ENCODE results near the gene NES.
"Not testable (repeated sequence)": the region's sequence is repeated elsewhere in the genome, so short reads cannot be mapped to it uniquely, and the experiment has no call there.

Gene NES

GRCh38 chr1:156642265-156643048, 34.8 kb downstream of the NES start:
- DNase-seq = no peak

DNA sequence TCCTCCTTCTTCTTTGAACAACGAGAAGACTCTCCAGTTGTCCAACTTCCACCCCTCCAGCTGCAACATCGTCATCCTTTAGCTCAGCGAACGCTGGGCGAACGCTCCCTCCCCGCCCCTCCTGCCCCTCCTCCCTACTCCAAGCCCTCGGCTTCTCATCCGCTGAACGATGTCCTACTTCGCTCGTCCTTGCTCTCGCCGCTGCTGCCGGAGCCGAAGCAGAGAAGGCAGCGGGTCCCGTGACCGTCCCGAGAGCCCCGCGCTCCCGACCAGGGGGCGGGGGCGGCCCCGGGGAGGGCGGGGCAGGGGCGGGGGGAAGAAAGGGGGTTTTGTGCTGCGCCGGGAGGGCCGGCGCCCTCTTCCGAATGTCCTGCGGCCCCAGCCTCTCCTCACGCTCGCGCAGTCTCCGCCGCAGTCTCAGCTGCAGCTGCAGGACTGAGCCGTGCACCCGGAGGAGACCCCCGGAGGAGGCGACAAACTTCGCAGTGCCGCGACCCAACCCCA, 35.4 kb downstream of the NES start, which contains the start of gene BCAN:
Gene BCAN, plus strand, starts transcription at position 357 of the 504 bp plus-strand sequence. CDS start 3,938 bp downstream, outside the sequence.
- DNase-seq = no peak

- DNase-seq = no peak
These were observed 36.1 kb downstream of the NES start for GRCh38 chr1:156640842-156641706.

DNA sequence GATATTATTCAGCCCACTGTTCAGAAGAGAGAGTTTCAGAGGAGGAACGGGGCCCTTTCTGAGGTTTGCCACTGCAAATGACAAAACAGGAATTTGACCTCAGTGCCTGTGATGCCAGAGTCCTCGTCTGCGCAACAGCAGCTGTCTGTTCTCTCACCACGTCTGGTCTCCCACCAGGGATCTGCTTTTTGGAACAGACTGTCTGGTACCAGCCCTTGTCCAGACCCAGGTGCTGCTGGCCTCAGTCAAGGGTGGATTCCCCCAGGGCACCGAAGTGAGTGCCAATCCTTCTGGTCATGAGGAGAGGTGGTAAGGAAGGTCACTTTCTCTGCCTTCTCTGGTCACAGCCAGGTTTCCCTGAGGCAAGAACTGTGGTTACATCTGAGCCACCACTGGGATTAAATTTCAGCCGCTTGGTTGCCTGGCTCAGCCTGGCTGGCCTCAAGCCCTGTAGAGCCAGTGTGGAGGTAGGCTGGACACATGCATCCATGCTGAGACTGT, 37.6 kb downstream of the NES start:
- DNase-seq = no peak

DNA sequence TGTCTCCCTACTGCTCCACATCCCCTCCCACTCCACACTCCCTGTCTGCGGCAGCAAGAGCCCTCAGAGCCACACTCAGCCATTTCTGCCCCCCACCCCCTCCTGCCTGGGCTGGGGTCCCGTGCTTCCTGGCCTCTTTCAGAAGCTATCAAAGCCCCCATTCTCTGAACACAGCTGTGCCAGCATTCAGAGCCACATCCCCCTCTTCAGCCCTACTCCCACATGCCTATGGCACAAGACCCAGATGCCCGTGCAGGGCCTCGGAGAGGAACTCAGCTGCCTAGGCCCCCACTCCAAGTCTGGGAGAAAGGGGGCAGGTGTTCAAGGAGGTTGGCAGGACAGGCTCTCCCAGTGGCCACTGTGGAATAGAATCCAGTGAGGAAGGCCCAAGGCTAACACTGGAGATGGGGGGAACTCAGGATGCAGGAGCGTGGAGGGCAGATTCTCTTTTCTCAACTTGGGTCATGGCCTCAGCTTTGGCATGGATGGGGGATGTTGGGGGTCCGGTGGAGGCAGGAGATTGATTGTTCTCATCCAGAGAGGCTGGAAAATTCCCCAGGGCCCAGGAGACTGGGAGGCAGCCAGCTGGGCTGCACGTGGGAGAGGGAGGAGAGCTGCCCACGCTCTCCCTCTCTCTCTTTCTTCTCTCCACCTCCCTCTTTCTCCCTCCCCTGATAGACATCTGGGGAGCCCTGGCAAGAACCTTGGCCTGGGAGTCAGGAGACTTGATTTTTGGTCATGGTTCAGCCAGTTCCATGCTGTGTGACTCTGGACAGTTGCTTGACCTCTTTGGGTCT, 38.8 kb downstream of the NES start:
- no peak for DNase-seq

DNA sequence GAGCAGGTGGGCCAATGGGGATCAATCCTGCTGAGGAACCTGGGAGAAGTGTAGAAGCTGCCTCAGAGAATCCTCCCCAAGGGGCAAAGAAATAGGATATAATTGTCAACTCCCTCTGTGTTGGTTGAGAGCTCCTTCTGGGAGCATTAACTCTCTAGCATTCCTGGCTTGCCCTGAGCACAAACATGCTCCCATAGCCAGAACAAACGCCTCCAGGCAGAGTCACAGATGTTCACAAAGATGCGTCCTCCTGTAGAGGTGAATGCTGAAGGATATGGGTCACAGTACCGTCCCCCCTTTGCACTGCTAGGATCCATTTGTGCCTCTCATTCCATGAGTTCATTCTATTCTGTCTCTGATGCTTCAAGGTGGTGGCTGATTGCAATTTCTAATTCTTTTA, 44.9 kb downstream of the NES start:
- DNase-seq = no peak

DNA sequence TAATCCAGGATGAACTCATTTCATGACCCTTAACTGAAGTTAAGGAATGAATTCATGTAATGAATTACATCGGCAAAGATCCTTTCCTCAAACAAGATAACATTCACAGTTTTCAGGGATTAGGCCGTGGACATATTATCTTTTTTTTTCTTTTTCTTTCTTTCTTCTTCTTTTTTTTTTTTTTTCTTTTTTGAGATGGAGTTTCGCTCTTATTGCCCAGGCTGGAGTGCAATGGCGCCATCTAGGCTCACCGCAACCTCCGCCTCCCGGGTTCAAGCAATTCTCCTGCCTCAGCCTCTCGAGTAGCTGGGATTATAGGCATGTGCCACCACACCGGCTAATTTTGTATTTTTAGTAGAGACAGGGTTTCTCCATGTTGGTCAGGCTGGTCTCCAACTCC, 46.1 kb downstream of the NES start:
- DNase-seq = not testable (repeated sequence)

- DNase-seq = no peak
These were observed 47.3 kb downstream of the NES start for GRCh38 chr1:156629823-156630449.

GRCh38 chr1:156627313-156627880, 49.8 kb downstream of the NES start:
- DNase-seq = no peak

- DNase-seq = no peak
These were observed 51.1 kb downstream of the NES start for GRCh38 chr1:156626079-156626438.

DNA sequence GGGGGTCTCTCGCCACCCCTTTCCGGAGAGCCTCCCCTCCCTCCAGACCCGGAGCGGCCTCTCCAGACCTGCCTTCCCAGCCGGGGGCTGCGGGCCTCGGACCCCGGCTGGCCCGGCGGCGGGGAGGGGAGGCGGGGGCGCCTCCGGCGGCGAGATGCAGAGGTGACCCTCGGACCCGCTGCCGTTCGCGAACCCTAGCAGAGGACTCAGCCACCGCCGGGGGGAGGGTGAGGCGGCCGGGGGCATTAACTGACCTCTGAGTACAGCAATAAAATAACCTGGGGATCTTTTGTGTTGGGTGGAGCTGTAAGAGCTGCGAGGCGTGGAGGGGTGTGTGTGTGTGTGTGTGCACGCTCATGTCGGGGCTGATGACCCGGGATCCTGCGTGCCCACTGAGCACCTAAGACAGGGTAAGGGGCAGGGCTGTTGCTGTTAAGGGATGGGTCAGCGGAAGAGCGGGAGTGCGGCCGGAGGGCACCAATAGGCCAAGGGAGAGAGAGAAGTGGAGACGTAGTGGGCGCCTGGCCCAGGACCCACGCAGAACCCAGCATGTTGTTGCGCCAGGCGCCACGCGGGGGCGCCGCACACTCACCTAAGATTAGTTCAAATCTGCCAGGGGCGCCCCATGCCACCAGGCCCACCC, 51.6 kb downstream of the NES start:
- peak; percentile 45 for DNase-seq

- DNase-seq = no peak
These were observed 52.3 kb downstream of the NES start for GRCh38 chr1:156624814-156625435.

DNA sequence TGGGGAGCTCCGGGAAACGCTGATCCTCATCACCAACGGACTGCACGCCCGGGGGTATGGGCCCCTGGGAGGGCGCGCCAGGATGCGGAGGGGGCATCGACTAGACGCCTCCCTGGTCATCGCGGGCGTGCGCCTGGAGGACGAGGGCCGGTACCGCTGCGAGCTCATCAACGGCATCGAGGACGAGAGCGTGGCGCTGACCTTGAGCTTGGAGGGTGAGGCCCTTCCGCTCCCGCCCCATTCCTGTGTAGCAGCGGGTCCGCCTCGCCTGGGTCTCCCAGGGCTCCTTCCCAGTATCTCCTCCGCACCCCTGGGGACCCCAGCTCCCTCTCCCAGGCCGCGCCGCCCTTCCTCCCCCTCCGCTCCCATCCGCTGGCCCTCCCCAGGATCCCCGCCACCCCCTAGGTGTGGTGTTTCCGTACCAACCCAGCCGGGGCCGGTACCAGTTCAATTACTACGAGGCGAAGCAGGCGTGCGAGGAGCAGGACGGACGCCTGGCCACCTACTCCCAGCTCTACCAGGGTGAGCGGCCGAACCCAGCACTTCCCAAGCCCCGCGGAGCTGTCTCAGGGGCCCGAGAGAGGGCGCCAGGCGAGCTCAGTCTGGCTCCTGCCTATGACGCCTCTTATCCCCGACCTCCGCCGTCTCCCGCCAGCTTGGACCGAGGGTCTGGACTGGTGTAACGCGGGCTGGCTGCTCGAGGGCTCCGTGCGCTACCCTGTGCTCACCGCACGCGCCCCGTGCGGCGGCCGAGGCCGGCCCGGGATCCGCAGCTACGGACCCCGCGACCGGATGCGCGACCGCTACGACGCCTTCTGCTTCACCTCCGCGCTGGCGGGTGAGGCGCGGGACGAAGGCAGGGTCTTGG, 53.0 kb downstream of the NES start:
- peak; percentile 24 for DNase-seq

DNA sequence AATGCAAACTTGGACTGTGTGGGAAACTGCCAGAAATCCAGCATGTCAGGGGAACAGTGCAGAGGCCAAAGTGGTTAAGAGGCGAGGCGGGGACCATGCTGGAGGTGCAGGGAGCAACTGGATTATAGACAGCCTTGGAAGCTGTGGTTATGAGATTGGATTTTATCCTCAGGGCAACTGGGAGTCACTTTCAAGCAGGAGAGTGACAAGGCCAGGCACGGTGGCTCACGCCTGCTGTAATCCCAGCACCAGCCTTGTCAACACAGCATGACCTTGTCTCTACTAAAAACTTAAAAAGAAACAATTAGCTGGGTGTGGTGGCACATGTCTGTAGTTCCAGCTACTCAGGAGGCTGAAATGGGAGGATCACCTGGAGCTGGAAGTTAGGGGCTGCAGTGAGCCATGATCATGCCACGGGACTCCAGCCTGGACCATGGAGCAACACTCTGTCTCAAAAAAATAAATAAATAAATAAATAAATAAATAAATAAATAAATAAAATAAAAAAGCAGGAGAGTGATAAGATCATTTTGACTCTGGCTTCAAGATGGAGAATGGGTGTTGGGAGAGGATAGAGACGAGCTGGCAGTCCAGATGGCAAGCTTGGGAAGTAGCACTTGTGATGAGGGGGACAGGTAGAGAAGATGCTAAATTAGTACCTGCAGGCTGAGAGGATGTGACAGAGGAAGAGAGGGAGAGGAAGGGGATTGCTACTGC, 54.5 kb downstream of the NES start:
- no peak for DNase-seq

DNA sequence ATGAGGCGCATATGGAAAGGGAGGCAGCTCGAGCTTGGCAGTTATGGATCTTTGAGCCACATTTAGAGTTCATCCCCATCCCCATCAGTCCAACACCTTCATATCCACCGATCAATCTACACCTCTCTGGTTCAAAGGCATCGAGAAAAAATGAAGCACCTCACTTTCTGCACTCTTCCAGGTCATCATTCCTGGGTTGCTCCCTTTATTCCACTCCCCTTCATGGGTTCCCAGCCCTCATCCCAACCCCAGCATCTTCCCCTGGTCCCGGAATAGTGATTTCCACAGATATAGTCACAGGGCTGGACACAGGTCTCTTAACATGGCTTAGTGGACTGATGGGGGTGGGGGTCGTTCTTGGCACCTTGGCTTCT, 57.6 kb downstream of the NES start:
- DNase-seq = no peak

DNA sequence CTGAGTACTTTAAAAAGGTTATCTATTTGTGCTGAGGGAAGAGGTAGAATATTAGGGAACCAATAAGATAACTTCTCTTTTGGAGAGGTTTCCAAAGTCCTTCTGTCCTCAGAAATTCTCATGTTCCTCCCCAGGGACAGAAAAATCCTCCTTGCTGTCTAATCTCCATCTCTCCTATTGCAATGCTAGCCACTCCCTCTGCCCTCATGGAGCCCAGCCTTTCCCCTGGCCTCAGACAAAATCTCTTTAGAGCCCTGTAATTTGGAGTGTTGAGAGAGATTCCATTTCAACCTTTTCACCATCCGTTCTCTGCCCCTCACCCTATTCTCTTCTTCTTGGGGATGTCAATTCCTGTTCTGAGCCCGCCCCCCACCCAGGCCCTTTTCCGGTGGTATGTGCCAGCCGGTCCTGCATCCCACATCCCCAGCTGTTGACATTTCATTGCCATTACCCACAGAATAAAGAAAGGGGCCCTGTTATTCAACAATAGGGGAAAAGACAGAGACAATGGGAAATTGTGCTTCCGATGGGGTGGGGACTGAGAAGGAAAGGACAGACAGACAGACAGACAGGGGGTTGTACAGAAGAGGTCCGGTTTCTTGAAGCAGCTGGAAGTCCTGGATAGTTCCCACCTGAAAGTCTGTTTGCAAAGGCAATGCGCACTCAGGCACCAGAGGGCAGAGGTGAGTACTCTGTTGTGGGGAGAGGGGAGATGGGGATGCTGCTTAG, 58.2 kb downstream of the NES start, which contains the start of gene HAPLN2:
Gene HAPLN2, plus strand, starts transcription at position 563 of the 729 bp plus-strand sequence. CDS start 4,076 bp downstream, outside the sequence.
- DNase-seq = no peak

Measured in CD4-positive, alpha-beta T cell treated with Interferon gamma for 1 hour (primary cell).